NCI-H510A (cell line): ENCODE results near the gene PHLPP1.
A peak's percentile ranks its signal among the peaks of the same experiment; 100 is the strongest.
"Not testable (repeated sequence)": the region's sequence is repeated elsewhere in the genome, so short reads cannot be mapped to it uniquely, and the experiment has no call there.

Source experiments
- DNase-seq: peaks from one replicate; lab custom pipeline; 2025; lab: John Stamatoyannopoulos, UW

The PHLPP1 gene

DNA sequence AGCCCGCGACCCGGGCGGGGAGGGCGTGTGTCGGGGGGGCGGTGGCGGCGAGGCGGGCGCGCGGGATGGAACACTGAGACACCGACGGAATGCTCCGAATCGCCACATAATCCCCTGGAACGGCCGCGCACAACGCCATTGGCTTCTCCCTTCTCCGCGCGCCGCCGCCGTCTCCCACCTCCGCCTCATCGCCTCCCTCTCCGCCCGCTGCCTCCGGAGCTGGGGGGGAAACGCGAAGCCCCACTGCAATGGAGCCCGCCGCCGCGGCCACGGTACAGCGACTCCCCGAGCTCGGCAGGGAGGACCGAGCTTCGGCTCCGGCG is at the start of gene PHLPP1:
PHLPP1 (plus strand) TSS at position 106 of the 323 bp plus-strand sequence; CDS start at position 249, 143 bp downstream.
- DNase-seq = no peak

DNA sequence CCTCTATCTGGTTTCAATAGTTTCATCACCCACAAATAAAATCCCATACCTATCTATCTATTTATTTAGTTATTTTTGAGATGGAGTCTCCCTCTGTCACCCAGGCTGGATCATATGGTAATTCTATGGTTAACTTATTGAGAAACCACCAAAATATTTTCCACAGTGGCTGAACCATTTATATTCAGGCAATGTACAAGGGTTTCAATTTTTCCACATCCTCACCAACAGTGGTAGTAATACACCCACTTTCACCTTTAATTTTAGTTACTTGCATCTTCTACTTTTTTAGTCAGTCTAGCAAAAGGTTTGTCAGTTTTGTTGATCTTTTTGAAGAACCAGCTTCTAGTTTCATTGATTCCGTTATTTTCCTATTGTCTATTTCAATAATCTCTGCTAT is 46.1 kb upstream of the PHLPP1 start:
- DNase-seq = no peak

DNA sequence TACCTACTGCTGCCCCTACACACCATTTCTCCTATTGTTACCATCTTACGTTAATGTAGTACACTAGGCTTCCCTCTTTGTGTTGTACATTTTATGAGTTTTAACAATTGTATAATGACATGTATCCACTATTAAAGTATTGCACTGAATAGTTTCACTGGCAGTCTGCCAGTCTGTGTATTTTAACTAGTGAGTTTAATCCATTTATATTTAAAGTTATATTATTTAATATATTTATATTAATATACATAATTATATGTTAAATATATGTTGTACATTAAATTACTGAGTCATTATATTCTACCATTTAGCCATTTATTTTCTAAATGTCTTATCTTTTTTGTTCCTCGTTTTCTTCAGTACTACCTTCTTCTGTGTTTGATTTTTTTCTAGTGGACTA is 44.8 kb upstream of the PHLPP1 start:
- no peak for DNase-seq

DNA sequence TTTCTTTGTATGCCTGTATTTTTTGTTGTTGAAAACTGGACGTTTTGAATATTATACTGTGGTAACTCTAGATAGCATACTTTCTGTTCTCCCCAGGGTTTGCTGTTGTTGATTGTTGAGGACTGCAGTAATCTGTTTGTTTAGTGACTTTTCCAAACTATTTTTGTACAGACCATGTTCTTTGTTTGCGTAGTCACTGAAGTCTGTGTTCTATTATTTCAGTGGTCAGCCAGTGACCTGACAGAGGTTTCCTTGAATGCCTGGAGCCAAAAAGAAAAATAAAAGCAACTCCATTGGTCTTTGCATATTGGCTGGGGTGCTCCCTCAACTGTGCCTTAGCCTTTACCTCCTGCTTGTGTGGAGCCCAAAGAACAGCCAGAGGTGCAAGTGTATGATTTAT is 42.7 kb upstream of the PHLPP1 start:
- DNase-seq = no peak

DNA sequence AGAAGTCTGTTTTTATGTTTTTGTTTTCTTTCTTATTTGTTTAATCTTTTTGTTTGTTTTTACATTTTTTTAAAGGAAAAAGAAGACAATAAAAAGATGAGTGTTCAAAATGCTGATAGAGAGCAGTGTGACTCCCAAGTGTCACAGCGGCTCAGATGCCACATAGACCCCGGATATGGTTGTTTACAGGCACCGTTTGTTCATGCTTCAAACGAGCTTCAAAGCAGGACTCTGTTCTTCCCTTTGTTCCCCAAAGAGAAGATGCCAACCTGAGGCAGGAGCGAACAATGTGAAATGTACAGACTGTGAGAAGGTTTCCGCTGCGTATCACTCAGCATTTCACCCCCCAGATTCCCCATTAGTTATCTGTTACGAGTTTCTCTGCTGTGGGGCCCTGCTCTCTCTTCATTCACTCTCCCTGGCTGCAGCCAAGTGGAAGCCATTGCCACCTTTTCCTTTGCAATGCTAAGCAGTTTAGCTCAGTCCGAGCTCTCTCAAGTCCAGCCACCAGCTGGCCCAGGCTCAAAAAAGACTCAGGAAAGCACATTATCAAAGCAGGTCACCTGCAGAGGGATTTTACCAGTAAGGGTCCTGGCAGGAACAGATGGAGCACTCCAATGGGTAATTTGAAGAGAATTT is 36.4 kb upstream of the PHLPP1 start:
- DNase-seq = no peak

DNA sequence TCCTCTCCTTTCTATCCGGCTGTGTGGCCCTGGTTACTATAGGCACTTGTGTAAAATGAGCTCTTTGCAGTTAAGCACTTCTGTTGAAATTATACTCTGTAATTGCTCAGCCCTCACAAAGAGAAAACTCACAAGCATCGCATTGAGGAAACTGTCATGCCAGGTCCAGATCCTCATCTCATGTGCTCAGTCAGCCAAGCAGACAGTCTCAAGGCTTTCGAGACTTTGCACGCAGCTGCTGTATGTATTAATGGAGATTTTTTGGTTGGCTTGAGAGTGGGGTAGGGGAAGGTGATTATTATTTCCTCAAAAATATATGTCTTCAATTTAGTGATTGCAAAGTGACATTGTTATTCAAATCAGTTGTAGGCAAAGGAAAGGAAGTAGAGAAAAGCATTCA is 33.0 kb upstream of the PHLPP1 start:
- DNase-seq = peak; percentile 12

DNA sequence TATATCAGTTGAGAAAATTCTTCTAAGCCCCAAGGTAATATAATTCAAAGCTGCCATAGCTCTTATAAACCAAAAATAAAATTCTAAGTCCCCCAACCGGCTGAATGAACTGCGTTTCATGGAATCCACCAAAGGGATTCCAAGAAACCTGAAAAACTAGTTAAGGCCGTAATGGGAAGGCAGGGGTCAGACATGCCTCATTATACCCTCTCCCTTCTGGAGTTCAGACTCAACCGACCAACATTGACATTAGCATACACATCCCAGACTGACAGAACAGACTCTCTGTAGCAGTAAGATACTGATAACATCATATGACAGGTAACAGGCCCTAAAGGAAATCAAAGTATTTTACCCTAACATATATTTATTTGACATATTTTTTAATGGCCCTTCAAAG is 31.4 kb upstream of the PHLPP1 start:
- DNase-seq = no peak

DNA sequence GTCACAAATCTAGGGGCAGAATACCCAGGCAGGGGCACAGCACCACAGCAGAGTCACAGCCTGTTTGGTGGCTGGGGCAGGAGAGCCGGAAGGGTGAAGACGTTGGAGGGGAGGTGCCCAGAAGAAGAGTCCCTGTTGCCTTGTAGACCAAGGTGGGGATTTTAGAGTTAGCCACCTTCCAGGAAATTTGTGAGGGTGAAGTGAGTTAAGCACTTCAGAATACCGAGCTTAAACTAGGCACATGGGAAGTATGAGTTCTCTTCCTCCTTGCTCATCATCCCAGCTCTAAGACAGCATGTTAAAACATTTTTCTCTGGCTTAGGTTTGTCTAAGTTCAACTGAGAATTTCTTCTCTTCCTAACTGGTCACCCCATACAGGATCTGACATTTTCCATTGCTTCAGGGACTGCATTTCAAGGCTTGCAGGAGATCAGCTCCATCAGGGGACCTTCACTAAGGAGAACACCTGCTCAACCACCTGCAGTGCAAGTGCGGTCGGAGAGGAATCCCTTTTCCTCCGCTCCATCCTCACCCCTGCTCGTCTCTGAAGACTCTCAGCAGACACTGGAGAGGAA is 26.5 kb upstream of the PHLPP1 start:
- no peak for DNase-seq

DNA sequence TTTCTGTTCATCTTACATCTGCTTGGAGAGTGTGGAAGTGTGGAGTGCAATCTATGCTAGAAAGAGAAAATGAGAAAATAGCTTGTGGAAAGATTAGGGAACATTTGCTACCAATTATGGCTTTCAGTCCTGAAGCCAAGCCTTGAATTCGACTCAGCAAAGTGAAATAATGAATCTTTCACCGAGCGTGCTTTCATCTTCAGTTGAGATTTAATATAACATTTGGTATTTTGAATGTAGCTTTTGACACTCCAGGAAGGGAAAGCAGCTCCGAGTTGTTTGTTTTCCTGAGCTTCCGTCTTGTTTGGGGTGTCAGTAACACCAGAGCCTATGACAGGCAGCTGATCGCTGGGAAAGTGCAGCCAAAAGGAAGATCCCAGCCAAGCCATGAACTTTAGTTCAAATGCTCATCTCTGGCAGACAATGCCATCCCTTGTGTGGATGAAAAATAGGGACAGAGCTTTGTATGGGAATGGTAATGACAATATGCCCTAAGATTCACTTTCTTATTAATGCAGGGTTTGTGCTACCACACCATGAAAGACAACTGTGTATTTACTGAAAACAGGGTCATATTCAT is 25.0 kb upstream of the PHLPP1 start:
- DNase-seq = no peak

DNA sequence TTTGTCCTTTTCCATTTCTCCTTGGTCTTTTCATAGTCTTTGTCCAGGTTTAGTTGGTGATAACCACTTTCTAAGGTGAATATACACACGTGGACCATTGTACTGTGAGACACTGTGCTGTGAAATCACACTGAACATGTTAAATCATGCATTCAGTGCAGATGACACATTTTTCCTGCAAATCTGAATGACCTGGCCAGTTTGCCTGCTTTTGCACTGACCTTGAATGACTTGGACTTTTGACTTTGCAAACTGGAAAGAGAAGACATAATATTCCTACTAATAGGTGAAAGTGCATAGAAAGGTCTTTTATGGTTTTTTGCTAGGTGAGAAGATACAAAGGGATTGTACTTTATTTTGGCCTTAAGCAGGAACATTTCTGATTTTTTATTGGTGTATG is 21.7 kb upstream of the PHLPP1 start:
- no peak for DNase-seq

DNA sequence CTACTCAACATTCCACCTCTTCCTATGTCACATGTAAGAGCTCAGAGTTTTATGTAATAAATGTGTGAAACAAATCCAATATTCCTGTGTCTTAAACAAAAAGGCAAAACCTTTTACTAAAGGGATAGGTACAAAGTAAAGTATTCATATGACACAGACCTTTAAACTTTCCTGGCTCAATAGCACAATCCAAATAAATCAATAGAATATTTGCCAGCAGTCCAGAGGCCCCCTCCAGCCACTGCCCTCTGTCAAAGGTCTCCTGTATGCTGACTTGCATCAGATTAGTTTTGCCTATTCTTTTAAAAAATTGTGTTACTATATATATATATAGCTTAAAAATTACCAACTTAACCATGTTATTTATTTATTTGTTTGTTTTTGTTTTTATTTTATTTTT is 17.7 kb upstream of the PHLPP1 start:
- no peak for DNase-seq

DNA sequence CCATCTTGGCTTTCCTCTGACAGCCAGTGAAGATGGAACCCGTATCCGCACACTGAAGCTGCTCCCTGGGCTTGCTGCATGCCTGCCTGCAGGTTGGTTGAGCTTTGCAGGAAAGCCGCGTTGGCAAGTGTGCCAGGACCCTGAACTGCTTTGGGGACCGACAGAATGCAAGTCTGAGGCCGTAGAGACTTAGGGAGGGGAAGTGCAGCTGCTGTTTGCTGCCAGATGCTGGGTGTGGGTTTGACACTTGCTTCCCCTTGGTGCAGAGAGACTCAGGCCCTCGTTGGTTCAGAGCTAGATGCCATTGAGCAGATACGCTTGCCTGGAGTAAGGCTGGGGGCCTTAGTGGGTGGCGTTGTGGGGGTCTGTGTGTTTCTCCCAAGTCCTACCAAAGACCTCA is 13.1 kb upstream of the PHLPP1 start:
- no peak for DNase-seq

DNA sequence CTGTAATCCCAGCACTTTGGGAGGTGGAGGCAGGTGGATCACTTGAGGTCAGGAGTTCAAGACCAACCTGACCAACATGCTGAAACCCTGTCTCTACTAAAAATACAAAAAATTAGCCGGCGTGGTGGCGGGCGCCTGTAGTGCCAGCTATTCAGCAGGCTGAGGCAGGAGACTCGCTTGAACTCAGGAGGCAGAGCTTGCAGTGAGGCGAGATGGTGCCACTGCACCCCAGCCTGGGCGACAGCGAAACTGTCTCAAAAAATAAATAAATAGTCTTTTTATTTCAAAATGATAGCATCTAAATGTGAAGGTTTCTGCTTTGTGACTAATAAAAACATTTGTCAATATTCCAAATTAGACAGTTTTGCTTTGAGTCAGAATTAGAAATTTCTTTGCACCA is 8.5 kb upstream of the PHLPP1 start:
- not testable (repeated sequence) for DNase-seq

DNA sequence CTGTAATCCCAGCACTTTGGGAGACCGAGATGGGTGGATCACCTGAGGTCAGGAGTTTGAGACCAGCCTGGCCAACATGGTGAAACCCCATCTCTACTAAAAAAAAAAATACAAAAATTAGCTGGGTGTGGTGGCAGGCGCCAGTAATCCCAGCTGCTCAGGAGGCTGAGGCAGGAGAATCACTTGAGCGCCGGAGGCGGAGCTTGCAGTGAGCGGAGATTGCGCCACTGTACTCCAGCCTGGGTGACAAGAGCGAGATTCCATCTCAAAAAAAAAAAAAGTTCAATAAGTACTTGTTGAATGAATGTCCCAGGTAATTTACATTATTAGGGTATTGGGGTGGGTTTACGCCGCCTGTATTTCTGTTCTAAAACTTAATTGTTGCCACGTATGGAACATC is 5.4 kb upstream of the PHLPP1 start:
- not testable (repeated sequence) for DNase-seq

DNA sequence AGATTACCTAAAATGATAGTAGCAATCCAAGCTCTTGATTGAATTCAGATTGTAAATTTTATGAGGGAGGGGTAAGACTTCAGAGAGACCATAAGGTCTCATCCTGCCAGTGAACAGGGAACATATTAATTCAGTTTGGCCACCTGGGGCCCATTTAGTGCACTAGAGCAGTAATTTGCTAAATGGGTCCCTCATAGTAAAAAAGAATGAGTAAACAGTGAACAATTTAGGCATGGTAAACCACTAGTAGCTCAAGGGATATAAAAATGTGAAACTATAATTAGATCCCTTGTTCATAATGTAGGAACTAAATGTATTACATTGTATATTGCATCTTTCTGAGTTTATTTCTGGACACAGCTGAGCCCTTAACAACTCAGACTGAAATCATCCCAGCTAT is 4.9 kb upstream of the PHLPP1 start:
- DNase-seq = no peak

DNA sequence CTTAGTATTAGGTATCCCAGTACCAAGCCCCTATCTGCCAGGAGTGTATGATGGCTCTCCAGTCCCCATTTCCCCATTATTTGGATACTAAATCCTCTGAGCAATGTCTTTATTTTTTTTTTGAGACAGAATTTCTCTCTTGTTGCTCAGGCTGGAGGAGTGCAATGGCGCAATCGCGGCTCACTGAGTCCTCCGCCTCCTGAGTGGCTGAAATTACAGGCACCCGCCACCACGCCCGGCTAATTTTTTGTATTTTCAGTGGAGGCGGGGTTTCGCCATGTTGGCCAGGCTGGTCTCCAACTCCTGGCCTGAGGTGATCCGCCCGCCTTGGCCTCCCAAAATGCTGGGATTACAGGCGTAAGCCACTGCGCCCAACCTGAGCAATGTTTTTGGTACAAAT is 3.6 kb upstream of the PHLPP1 start:
- DNase-seq = no peak

DNA sequence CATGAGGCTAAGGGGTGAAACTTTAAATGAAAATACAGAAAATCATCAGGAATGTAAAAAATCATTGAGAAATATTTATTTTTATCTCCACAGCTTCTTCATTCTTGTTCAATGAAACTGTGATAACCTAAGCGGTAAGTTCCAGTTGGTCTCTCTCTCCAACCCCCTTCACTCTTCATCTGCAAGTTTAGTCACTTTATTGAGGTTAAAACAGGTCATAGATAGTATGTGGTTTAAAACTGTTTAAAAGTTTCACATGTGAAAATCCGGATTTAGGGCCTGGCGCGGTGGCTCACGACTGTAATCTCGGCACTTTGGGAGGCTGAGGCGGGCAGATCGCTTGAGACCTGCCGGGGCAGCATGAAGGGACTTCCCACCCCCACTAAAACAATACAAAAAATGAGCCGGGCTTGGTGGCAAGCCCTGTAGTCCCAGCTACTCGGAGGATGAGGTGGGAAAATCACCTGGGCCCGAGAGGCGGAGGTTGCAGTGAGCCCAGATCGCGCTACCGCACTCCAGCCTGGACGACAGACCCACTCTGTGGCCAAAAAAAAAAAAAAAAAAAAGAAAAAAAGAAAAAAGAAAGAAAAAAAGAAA is 1.6 kb upstream of the PHLPP1 start:
- no peak for DNase-seq

DNA sequence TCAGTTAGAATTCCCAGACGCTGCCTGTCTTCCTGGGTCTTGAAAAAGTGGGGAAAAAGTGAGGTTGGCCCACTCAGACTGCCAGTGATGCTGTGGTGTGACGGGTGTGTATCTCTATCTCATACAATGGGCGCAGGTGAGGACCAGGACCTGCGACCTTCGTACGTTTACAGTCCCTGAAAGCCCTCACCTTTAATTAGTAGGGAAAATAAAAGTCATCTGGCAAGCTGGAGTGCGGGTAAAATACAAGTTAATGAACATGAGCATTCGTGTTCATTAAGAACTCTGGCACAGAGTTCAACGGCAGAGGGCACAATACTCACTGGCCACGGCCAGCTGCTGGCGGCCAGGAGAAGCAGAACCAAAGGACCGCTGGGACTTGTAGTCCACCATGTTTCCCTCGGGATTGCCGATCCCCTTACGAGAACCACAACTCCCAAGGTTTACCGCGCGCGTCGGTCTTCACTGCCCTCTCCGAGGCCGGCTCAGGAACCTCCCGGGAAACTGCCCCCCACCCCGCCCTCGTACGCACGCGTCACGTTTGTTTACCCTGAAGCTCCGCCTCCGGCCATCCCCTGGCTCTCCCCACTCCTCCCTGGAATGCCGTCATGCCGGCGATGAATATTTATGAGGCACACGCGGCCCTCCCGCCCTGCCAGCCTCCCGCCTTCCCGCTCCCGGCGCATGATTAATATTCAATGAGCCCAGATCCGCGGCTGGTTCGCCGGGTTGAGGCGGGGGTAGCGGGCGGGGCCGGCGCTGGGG is 488 bp upstream of the PHLPP1 start:
- DNase-seq = peak; percentile 99

DNA sequence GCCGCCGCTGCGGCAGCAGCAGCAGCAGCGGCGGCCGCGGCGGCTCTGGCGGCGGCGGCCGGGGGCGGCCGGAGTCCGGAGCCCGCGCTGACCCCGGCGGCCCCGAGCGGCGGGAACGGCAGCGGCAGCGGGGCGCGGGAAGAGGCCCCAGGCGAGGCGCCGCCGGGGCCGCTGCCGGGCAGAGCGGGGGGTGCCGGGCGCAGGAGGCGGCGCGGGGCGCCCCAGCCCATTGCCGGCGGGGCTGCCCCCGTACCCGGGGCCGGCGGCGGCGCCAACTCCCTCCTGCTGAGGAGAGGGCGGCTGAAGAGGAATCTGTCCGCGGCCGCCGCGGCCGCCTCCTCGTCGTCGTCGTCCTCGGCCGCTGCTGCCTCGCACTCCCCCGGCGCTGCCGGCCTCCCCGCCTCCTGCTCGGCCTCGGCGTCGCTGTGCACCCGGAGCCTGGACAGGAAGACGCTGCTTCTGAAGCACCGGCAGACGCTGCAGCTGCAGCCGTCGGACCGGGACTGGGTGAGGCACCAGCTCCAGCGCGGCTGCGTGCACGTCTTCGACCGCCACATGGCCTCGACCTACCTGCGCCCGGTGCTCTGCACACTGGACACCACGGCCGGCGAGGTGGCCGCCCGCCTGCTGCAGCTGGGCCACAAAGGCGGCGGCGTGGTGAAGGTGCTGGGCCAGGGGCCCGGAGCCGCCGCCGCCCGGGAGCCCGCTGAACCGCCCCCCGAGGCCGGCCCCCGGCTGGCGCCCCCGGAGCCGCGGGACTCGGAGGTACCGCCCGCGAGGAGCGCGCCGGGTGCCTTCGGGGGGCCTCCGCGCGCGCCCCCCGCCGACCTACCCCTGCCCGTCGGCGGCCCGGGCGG is 646 bp downstream of the PHLPP1 start:
- DNase-seq = peak; percentile 66

DNA sequence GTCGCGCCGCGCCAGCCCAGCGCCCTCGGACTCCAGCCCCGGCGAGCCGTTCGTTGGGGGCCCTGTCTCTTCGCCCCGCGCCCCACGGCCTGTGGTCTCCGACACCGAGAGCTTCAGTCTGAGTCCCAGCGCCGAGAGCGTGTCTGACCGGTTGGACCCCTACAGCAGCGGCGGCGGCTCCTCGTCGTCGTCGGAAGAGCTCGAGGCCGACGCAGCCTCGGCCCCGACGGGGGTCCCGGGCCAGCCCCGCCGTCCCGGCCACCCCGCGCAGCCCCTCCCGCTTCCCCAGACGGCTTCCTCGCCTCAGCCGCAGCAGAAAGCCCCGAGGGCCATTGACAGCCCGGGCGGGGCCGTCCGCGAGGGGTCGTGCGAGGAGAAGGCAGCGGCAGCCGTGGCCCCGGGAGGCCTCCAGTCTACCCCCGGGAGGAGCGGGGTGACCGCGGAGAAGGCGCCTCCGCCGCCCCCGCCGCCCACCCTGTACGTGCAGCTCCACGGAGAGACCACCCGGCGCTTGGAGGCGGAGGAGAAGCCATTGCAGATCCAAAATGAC is 1.4 kb downstream of the PHLPP1 start:
- no peak for DNase-seq

DNA sequence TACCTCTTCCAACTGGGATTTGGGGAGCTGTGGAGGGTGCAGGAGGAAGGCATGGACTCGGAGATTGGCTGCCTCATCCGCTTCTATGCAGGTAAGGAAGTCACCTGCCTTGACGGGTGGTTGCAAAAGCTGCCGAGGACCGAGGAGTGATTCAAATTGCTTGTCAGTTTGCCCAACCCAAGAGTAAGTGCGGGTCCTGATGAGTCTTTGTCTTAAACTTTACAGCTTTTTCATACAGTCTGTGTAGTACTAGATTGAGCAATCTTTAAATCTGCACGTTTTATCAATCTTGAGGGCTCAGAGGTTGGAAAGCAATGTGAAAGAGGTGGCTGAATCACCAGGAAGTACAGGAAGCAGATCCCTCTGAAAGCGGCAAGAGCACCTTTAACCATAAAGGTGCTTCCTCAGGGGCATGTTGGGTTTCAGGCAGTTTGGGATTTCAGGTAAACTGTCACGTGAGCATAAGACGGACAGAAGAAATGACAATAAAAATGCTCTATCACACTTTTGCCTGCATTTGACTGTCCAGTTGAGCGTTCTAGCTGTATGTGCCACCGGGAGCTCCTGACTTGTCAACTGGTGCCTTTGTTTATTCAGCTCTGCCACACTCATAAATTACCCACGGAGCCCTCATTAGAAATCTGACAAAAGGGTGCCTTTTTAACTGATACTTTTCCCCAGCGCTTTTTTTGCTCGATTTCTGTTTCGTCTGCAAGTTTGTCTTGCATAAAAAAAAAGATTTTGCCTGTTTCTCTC is 2.0 kb downstream of the PHLPP1 start:
- DNase-seq = peak; percentile 38
